ENCODE results near the gene GHR. TPM values are rescaled to one million over a fixed set of nuclear protein-coding genes. Genes with fewer than 3 reads are reported as not detected.

The GHR gene
- total RNA-seq, 1 donor from 2014 or later: 2.3 TPM

- no peak overlapping the region for H3K4me2 ChIP-seq (ENCODE audit: low read length)
- no peak overlapping the region for H3K9ac ChIP-seq (ENCODE audit: low read length)
- H3K9me3 Mint-ChIP-seq (ENCODE audit: unreplicated experiment): no peaks in the 10 kb centered on the region
- H3K27ac Mint-ChIP-seq (ENCODE audit: unreplicated experiment): no peak overlapping the region
- H3K27me3 Mint-ChIP-seq (ENCODE audit: low read depth, unreplicated experiment): no peaks in the 10 kb centered on the region
- H3K4me1 ChIP-seq (ENCODE audit: insufficient read depth, low read length): no peaks in the 10 kb centered on the region
- no peak overlapping the region for H3K4me3 ChIP-seq (ENCODE audit: insufficient read depth, low read depth, low read length)
- H3K27me3 ChIP-seq (ENCODE audit: insufficient read depth, low read length): peaks cover 2% of the 10 kb centered on the region
- no peaks in the 10 kb centered on the region for H3K9me3 ChIP-seq (ENCODE audit: insufficient read depth, low read depth, low read length)
- H4K20me1 ChIP-seq (ENCODE audit: insufficient read depth, low read length): no peaks in the 10 kb centered on the region
- no peaks in the 10 kb centered on the region for H3K79me2 ChIP-seq (ENCODE audit: insufficient read depth, low read length)
- H3K27ac ChIP-seq (ENCODE audit: low read depth, low read length): no peak overlapping the region
- no peaks in the 10 kb centered on the region for H3K36me3 Mint-ChIP-seq (ENCODE audit: low read depth, unreplicated experiment)
- H3K36me3 ChIP-seq (ENCODE audit: insufficient read depth, low read length): no peaks in the 10 kb centered on the region
- no peak overlapping the region for H2AFZ ChIP-seq (ENCODE audit: low read depth, low read length)
- peaks cover 10% of the 10 kb centered on the region for H3K4me1 Mint-ChIP-seq (ENCODE audit: low read depth, unreplicated experiment)
- FAIRE-seq (no peak), DNase-seq (ENCODE audit: low read depth) (no peak)
- H3K4me3 Mint-ChIP-seq (ENCODE audit: unreplicated experiment): no peak overlapping the region
- TF ChIP-seq CTCF (IDR thresholded peaks at IDR 0.05; ENCODE audit: insufficient read depth, low read depth, low read length) (no peak), EZH2 (IDR thresholded peaks at IDR 0.05; ENCODE audit: insufficient read depth, low read length) (no peak)
These were observed 170.4 kb downstream of the GHR start for GRCh38 chr5:42593591-42593990.

- Histone ChIP-seq H3K9ac (ENCODE audit: low read length) (no peak overlapping the region), H3K9me3 (ENCODE audit: insufficient read depth, low read depth, low read length) (no peaks in the 10 kb centered on the region), H3K27ac (ENCODE audit: low read depth, low read length) (no peak overlapping the region), H3K4me2 (ENCODE audit: low read length) (no peak overlapping the region), H3K4me3 (ENCODE audit: insufficient read depth, low read depth, low read length) (no peak overlapping the region), H3K36me3 (ENCODE audit: insufficient read depth, low read length) (no peaks in the 10 kb centered on the region), H4K20me1 (ENCODE audit: insufficient read depth, low read length) (no peaks in the 10 kb centered on the region), H3K27me3 (ENCODE audit: insufficient read depth, low read length) (peaks cover 2% of the 10 kb centered on the region), H2AFZ (ENCODE audit: low read depth, low read length) (no peak overlapping the region), H3K79me2 (ENCODE audit: insufficient read depth, low read length) (no peaks in the 10 kb centered on the region), H3K4me1 (ENCODE audit: insufficient read depth, low read length) (no peaks in the 10 kb centered on the region)
- no peak overlapping the region for H3K27ac Mint-ChIP-seq (ENCODE audit: unreplicated experiment)
- no peaks in the 10 kb centered on the region for H3K9me3 Mint-ChIP-seq (ENCODE audit: unreplicated experiment)
- no peak for FAIRE-seq
- peaks cover 10% of the 10 kb centered on the region for H3K4me1 Mint-ChIP-seq (ENCODE audit: low read depth, unreplicated experiment)
- DNase-seq (ENCODE audit: low read depth): no peak
- H3K27me3 Mint-ChIP-seq (ENCODE audit: low read depth, unreplicated experiment): no peaks in the 10 kb centered on the region
- TF ChIP-seq CTCF (IDR thresholded peaks at IDR 0.05; ENCODE audit: insufficient read depth, low read depth, low read length) (no peak), EZH2 (IDR thresholded peaks at IDR 0.05; ENCODE audit: insufficient read depth, low read length) (no peak)
- no peak overlapping the region for H3K4me3 Mint-ChIP-seq (ENCODE audit: unreplicated experiment)
- H3K36me3 Mint-ChIP-seq (ENCODE audit: low read depth, unreplicated experiment): no peaks in the 10 kb centered on the region
These were observed 172.4 kb downstream of the GHR start for GRCh38 chr5:42595597-42595996.

GRCh38 chr5:42596817-42597216 lies 173.6 kb downstream of the GHR start:
- Histone ChIP-seq H2AFZ (ENCODE audit: low read depth, low read length) (no peak overlapping the region), H3K9me3 (ENCODE audit: insufficient read depth, low read depth, low read length) (no peaks in the 10 kb centered on the region), H4K20me1 (ENCODE audit: insufficient read depth, low read length) (no peaks in the 10 kb centered on the region), H3K36me3 (ENCODE audit: insufficient read depth, low read length) (no peaks in the 10 kb centered on the region), H3K27ac (ENCODE audit: low read depth, low read length) (no peak overlapping the region), H3K4me3 (ENCODE audit: insufficient read depth, low read depth, low read length) (no peak overlapping the region), H3K4me1 (ENCODE audit: insufficient read depth, low read length) (no peaks in the 10 kb centered on the region), H3K79me2 (ENCODE audit: insufficient read depth, low read length) (no peaks in the 10 kb centered on the region), H3K4me2 (ENCODE audit: low read length) (no peak overlapping the region), H3K9ac (ENCODE audit: low read length) (no peak overlapping the region), H3K27me3 (ENCODE audit: insufficient read depth, low read length) (no peaks in the 10 kb centered on the region)
- Mint-ChIP-seq H3K27ac (ENCODE audit: unreplicated experiment) (no peak overlapping the region), H3K36me3 (ENCODE audit: low read depth, unreplicated experiment) (no peaks in the 10 kb centered on the region), H3K4me3 (ENCODE audit: unreplicated experiment) (no peak overlapping the region), H3K9me3 (ENCODE audit: unreplicated experiment) (no peaks in the 10 kb centered on the region), H3K4me1 (ENCODE audit: low read depth, unreplicated experiment) (no peaks in the 10 kb centered on the region), H3K27me3 (ENCODE audit: low read depth, unreplicated experiment) (no peaks in the 10 kb centered on the region)
- no peak for TF ChIP-seq CTCF (IDR thresholded peaks at IDR 0.05; ENCODE audit: insufficient read depth, low read depth, low read length)
- TF ChIP-seq EZH2 (IDR thresholded peaks at IDR 0.05; ENCODE audit: insufficient read depth, low read length): no peak
- FAIRE-seq (no peak), DNase-seq (ENCODE audit: low read depth) (no peak)
